Prostate gland (tissue), 2 donors: Measurements from ENCODE around the gene UGDH. TPM values are rescaled to one million over a fixed set of nuclear protein-coding genes. Genes with fewer than 3 reads are reported as not detected.

Experiments used
- DNase-seq: peaks from one replicate; pipeline ENCODE4 v3.0.0-alpha.2; 2019; ENCODE audit warnings: low spot score
- H3K27ac ChIP-seq, 2 donors: fragments of 200-600 bp; sonication (generic); 2 replicates each; pipeline ENCODE4 v1.5.1; 2017 to 2019
- H3K27me3 ChIP-seq: fragments of 200-600 bp; sonication (generic); replicated peaks from 2 replicates; pipeline ENCODE4 v1.5.1; 2019; ENCODE audit not compliant: insufficient read depth
- H3K36me3 ChIP-seq, 2 donors: fragments of 200-600 bp; sonication (generic); 1 replicate in 1 of 2; 2 replicates in 1 of 2; pipeline versions ENCODE4 v1.5.1 to v1.8.1; 2017 to 2019
- H3K4me1 ChIP-seq: fragments of 200-600 bp; sonication (generic); replicated peaks from 2 replicates; pipeline ENCODE4 v1.5.1; 2019
- H3K4me3 ChIP-seq, 2 donors: fragments of 200-600 bp; sonication (generic); 2 replicates each; pipeline ENCODE4 v1.5.1; 2017 to 2019
- H3K9me3 ChIP-seq: fragments of 200-600 bp; sonication (generic); 2 replicates; pipeline ENCODE4 v1.5.1; 2017
- CTCF ChIP-seq, 4 experiments: fragments of 200-600 bp in 2 of 4; fragments of 450-650 bp in 2 of 4; sonication (generic) in 2 of 4; IDR thresholded peaks; 1 replicate in 3 of 4; 2 replicates in 1 of 4; pipeline ENCODE4 v1.5.1; 2016 to 2019; ENCODE audit warnings: antibody characterized with exemption in 4 of 4, mild to moderate bottlenecking in 2 of 4, moderate library complexity in 2 of 4
- POLR2A ChIP-seq: fragments of 450-650 bp; IDR thresholded peaks from one replicate; pipeline ENCODE4 v1.6.1; 2016; ENCODE audit warnings: antibody characterized with exemption, mild to moderate bottlenecking
- POLR2AphosphoS5 ChIP-seq: sonication (generic); formaldehyde crosslinking; IDR thresholded peaks from one replicate; pipeline ENCODE4 v1.6.1; 2017; ENCODE audit warnings: antibody characterized with exemption
- WGBS: methylation state at CpG from one replicate; pipeline ENCODE4 v1.1.5; 2018; 5-methylcytosine and 5-hydroxymethylcytosine counted together
- intact Hi-C: fragments of 100-400 bp; cut with DNase I; formaldehyde crosslinking; loops from one replicate; pipeline ENCODE4 v1.14.2; 2022
- total RNA-seq, 2 donors: library from RNA; depleted of rRNA; stranded (reverse); fragments of >200 nt; gene quantifications; one replicate each; pipeline ENCODE4 v1.1.0, GENCODE V29; 2016

UGDH gene
- total RNA-seq, 2 donors from 2014 or later: 59.0 to 147 TPM

GRCh38 chr4:39472396-39472795 lies 54.8 kb downstream of the UGDH start:
- intact Hi-C loops: no loop called here
- Histone ChIP-seq H3K27me3 (no peaks in the 10 kb centered on the region), H3K4me1 (no peaks in the 10 kb centered on the region), H3K27ac (no peak overlapping the region), H3K4me3 (no peak overlapping the region), H3K9me3 (no peaks in the 10 kb centered on the region), H3K36me3 (no peaks in the 10 kb centered on the region)
- no peak for DNase-seq
- TF ChIP-seq POLR2AphosphoS5 (no peak), POLR2A (no peak), CTCF (IDR thresholded peaks at IDR 0.05) (no peak)
- 88% methylated on average over 3 of the region's 3 CpGs for WGBS

GRCh38 chr4:39470402-39470801 lies 56.8 kb downstream of the UGDH start:
- Histone ChIP-seq H3K9me3 (no peaks in the 10 kb centered on the region), H3K36me3 (no peaks in the 10 kb centered on the region), H3K27ac (no peak overlapping the region), H3K27me3 (no peaks in the 10 kb centered on the region), H3K4me3 (no peak overlapping the region), H3K4me1 (no peaks in the 10 kb centered on the region)
- DNase-seq: no peak
- TF ChIP-seq POLR2AphosphoS5: no peak
- no peak for TF ChIP-seq POLR2A
- TF ChIP-seq CTCF (IDR thresholded peaks at IDR 0.05): no peak
- WGBS: 100% methylated on average over 1 of the region's 1 CpG
- intact Hi-C loops: loop anchor here (2.0 kb wide), 1 partner anchor 506 kb away; the partner anchor contains the start of gene PDS5A

GRCh38 chr4:39469429-39470077 lies 57.7 kb downstream of the UGDH start:
- 50% methylated on average over 4 of the region's 4 CpGs for WGBS
- Histone ChIP-seq H3K9me3 (no peaks in the 10 kb centered on the region), H3K4me3 (no peak overlapping the region), H3K27ac (peak overlapping the region; percentile 4 to 59), H3K27me3 (no peaks in the 10 kb centered on the region), H3K36me3 (no peaks in the 10 kb centered on the region), H3K4me1 (no peaks in the 10 kb centered on the region)
- intact Hi-C loops: loop anchor here (2.0 to 10.0 kb wide), 3 partner anchors 165 to 845 kb away; partner anchors contain the start of genes PDS5A and SMIM14
- TF ChIP-seq POLR2AphosphoS5: peak; percentile 76
- TF ChIP-seq CTCF (IDR thresholded peaks at IDR 0.05): peak; percentile 65 to 89 (median 81)
- TF ChIP-seq POLR2A: no peak
- peak; percentile 31 for DNase-seq

GRCh38 chr4:39467464-39467863 lies 59.8 kb downstream of the UGDH start:
- intact Hi-C loops: loop anchor here (10.0 kb wide), 2 partner anchors 167 to 847 kb away; partner anchors contain the start of gene SMIM14

More at GRCh38 chr4:39467464-39467863, 59.8 kb downstream of the UGDH start:
- Histone ChIP-seq H3K27ac (no peak overlapping the region), H3K27me3 (no peaks in the 10 kb centered on the region), H3K36me3 (no peaks in the 10 kb centered on the region), H3K4me1 (no peaks in the 10 kb centered on the region), H3K9me3 (no peaks in the 10 kb centered on the region), H3K4me3 (no peak overlapping the region)
- WGBS: 91% methylated on average over 4 of the region's 4 CpGs
- DNase-seq: no peak
- TF ChIP-seq CTCF (IDR thresholded peaks at IDR 0.05) (no peak), POLR2A (no peak), POLR2AphosphoS5 (no peak)
